ENCODE data around the gene NR2C2.

Gene NR2C2

DNA sequence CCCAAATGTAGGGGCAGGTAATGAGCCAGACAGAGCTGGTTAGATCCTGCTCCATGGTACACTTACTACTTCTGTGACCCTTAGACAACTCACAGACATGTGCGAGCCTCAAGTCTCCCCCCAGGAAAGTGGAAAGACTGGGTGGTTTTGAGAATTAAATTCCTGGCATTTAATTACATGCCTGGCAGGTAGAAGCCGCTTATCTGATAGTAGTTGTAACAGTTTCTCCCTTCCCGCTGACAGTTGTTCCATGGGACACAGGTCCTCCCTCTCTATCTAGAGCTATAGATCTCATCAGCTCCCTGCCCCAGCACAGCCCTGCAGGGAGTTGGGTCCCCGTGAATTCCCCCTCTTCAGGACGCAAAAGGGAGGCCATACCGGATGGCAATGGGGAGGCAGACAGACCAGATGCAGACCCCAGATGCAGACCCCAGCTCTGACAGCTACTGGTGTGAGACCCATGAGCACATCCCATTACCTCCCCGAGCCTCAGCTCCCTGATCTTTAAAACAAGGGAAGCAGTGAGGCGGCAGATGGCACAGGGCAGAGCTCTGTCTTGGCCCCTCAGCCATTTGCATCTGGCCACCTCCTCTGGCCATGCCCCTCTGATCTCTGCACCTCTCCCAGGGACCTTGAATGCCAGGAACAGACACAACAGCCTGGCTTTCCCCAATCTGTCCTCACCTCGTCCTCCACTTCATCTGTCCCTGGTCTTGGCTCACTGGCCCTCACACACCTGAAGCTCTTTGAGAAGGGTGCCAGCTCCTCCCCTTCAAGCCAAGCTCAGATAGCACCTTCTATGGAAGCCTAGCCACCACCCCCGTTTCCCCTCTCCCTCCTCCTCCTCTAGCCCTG lies 34.1 kb upstream of the NR2C2 start:
- H3K27me3 ChIP-seq (ENCODE audit: insufficient read depth, poor library complexity, severe bottlenecking) = no peaks in the 10 kb centered on the region
- H3K27ac ChIP-seq (replicated peaks) = no peak overlapping the region
- no peak for DNase-seq (ENCODE audit: low read depth in 1 of 2, low spot score in 1 of 2)
- H3K4me3 ChIP-seq (replicated peaks; ENCODE audit: insufficient read depth, low read length) = no peak overlapping the region
- TF ChIP-seq SPI1 (IDR thresholded peaks at IDR 0.05; ENCODE audit: borderline replicate concordance, low read depth) = no peak
- no peak for TF ChIP-seq CTCF (IDR thresholded peaks at IDR 0.05; ENCODE audit: insufficient read depth, low read length)
- TF ChIP-seq REST (IDR thresholded peaks at IDR 0.05; ENCODE audit: insufficient replicate concordance, low read depth) = no peak
- TF ChIP-seq POLR2AphosphoS5 (IDR thresholded peaks at IDR 0.05; ENCODE audit: low read depth) = no peak
- no peak for TF ChIP-seq GABPA (IDR thresholded peaks at IDR 0.05; ENCODE audit: low read depth)

DNA sequence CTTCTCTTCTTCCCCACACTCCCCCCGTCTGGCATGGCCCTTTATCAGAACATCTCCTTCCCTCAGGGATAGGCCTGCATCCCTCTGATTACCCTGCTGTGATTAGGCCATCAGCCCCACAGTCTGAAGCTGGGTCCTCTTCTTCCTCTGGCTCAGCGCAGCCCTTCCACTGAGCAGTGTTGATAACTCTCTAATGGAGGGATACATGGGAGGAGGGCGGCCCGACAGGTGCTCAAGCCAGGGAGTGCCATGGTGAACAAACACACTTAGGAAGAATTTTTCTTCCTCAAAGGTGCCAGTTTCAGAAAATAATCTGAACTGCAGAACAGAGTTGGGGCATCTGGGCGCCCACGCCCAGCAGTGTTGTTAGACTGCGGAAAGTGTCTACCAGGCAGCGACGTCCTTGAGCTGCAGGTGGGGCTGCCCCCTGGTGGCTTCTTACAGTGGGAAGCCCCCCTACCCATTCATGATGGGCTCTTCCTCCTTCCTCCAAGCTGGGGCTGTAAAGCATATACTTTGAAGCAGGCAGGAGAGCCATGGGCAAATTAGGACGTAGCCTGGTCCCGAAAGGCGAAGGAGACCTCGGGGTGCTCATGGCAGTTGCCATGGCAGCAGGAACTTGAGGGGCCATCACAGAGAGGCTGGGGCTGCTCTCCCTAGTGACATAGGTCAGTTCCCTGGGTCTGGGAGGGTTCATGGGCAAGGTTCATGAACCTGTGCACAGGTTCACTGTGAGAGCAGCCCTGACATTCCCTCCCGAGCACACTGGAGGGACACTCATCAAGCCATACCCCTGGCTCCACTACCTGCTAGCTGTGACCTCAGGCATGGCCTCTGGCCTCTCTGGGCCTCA lies 33.2 kb upstream of the NR2C2 start:
- no peak for DNase-seq (ENCODE audit: low read depth in 1 of 2, low spot score in 1 of 2)
- TF ChIP-seq POLR2AphosphoS5 (IDR thresholded peaks at IDR 0.05; ENCODE audit: low read depth) (no peak), GABPA (IDR thresholded peaks at IDR 0.05; ENCODE audit: low read depth) (no peak), REST (IDR thresholded peaks at IDR 0.05; ENCODE audit: insufficient replicate concordance, low read depth) (no peak), SPI1 (IDR thresholded peaks at IDR 0.05; ENCODE audit: borderline replicate concordance, low read depth) (no peak), CTCF (IDR thresholded peaks at IDR 0.05; ENCODE audit: insufficient read depth, low read length) (no peak)
- no peak overlapping the region for H3K27ac ChIP-seq (replicated peaks)
- H3K4me3 ChIP-seq (replicated peaks; ENCODE audit: insufficient read depth, low read length) = no peak overlapping the region
- no peaks in the 10 kb centered on the region for H3K27me3 ChIP-seq (ENCODE audit: insufficient read depth, poor library complexity, severe bottlenecking)

DNA sequence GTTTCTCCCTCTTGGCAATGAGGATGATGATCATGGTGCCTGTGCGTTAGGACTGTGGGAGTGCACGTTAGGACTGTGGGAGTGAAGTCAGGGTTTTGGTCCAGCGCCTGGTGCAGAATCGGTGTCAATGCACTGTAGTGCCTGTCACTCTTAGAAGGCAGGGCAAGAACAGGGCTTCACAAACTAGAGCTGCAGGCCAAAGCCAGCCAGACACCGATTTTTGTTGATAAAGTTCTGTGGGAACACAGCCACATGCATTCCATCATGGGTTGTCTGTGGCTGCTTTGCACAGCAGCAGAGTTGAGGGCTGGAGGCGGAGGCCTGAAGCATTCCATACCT lies 32.6 kb upstream of the NR2C2 start:
- Histone ChIP-seq H3K27me3 (ENCODE audit: insufficient read depth, poor library complexity, severe bottlenecking) (no peaks in the 10 kb centered on the region), H3K27ac (replicated peaks) (no peak overlapping the region), H3K4me3 (replicated peaks; ENCODE audit: insufficient read depth, low read length) (no peak overlapping the region)
- DNase-seq (ENCODE audit: low read depth in 1 of 2, low spot score in 1 of 2) = no peak
- TF ChIP-seq POLR2AphosphoS5 (IDR thresholded peaks at IDR 0.05; ENCODE audit: low read depth) (no peak), REST (IDR thresholded peaks at IDR 0.05; ENCODE audit: insufficient replicate concordance, low read depth) (no peak), SPI1 (IDR thresholded peaks at IDR 0.05; ENCODE audit: borderline replicate concordance, low read depth) (no peak), CTCF (IDR thresholded peaks at IDR 0.05; ENCODE audit: insufficient read depth, low read length) (no peak), GABPA (IDR thresholded peaks at IDR 0.05; ENCODE audit: low read depth) (no peak)
